ENCODE measurements around the gene IL1A.
A peak's percentile ranks its signal among the peaks of the same experiment; 100 is the strongest.

- TF ChIP-seq POLR2A (IDR thresholded peaks at IDR 0.05) (no peak), CTCF (IDR thresholded peaks at IDR 0.05) (peak in 1 of 6 experiments; percentile 24), POLR2AphosphoS5 (IDR thresholded peaks at IDR 0.05) (no peak)
Observed at GRCh38 chr2:112807233-112807807, 23.0 kb upstream of the IL1A start.

Data from upper lobe of left lung (tissue), 4 donors.